ENCODE measurements around the gene NAA10.

NAA10 gene

GRCh38 chrX:153971450-153972367 lies 36.9 kb upstream of the NAA10 start, which contains the start of gene HCFC1:
HCFC1 (minus strand) TSS chrX:153971818; CDS start chrX:153970840, 978 bp downstream.
- no peaks in the 10 kb centered on the region for H3K27me3 ChIP-seq (ENCODE audit: control insufficient read depth in 1 of 2, insufficient read depth in 2 of 2, low read length in 2 of 2)
- H3K9me3 ChIP-seq (ENCODE audit: low read length) = peaks cover 4% of the 10 kb centered on the region
- H3K9ac ChIP-seq (ENCODE audit: low read length) = peak within 1 kb of the TSS; percentile 96
- peak within 1 kb of the TSS; percentile 93 to 94 for H3K4me3 ChIP-seq (ENCODE audit: low read depth in 1 of 2, low read length in 2 of 2)
- peak within 1 kb of the TSS; percentile 90 for H3K27ac ChIP-seq (ENCODE audit: low read depth, low read length)
- peaks cover 41% of the 10 kb centered on the region for H3K4me1 ChIP-seq (ENCODE audit: insufficient read depth, low read length)
- H3K36me3 ChIP-seq (ENCODE audit: insufficient read depth, low read length) = no peaks in the 10 kb centered on the region

- Histone ChIP-seq H3K36me3 (ENCODE audit: insufficient read depth, low read length) (no peaks in the 10 kb centered on the region), H3K27ac (ENCODE audit: low read depth, low read length) (peak overlapping the region; percentile 90), H3K4me3 (ENCODE audit: low read depth in 1 of 2, low read length in 2 of 2) (peak overlapping the region; percentile 93 to 94), H3K27me3 (ENCODE audit: control insufficient read depth in 1 of 2, insufficient read depth in 2 of 2, low read length in 2 of 2) (peaks cover 0 to 4% of the 10 kb centered on the region in 2 donors), H3K9ac (ENCODE audit: low read length) (peak overlapping the region; percentile 96), H3K4me1 (ENCODE audit: insufficient read depth, low read length) (peaks cover 47% of the 10 kb centered on the region), H3K9me3 (ENCODE audit: low read length) (peaks cover 4% of the 10 kb centered on the region)
These were observed 36.2 kb upstream of the NAA10 start for GRCh38 chrX:153971124-153971449.

GRCh38 chrX:153970357-153971123 lies 35.7 kb upstream of the NAA10 start:
- Histone ChIP-seq H3K27me3 (ENCODE audit: control insufficient read depth in 1 of 2, insufficient read depth in 2 of 2, low read length in 2 of 2) (peaks cover 0 to 8% of the 10 kb centered on the region in 2 donors), H3K9ac (ENCODE audit: low read length) (peak overlapping the region; percentile 96), H3K36me3 (ENCODE audit: insufficient read depth, low read length) (no peaks in the 10 kb centered on the region), H3K9me3 (ENCODE audit: low read length) (peaks cover 4% of the 10 kb centered on the region), H3K4me1 (ENCODE audit: insufficient read depth, low read length) (peaks cover 48% of the 10 kb centered on the region), H3K4me3 (ENCODE audit: low read depth in 1 of 2, low read length in 2 of 2) (peak overlapping the region; percentile 93 to 94), H3K27ac (ENCODE audit: low read depth, low read length) (peak overlapping the region; percentile 90)

GRCh38 chrX:153969904-153970356 lies 35.1 kb upstream of the NAA10 start:
- peaks cover 0 to 8% of the 10 kb centered on the region in 2 donors for H3K27me3 ChIP-seq (ENCODE audit: control insufficient read depth in 1 of 2, insufficient read depth in 2 of 2, low read length in 2 of 2)
- H3K27ac ChIP-seq (ENCODE audit: low read depth, low read length) = peak overlapping the region; percentile 85
- H3K9me3 ChIP-seq (ENCODE audit: low read length) = peaks cover 4% of the 10 kb centered on the region
- H3K36me3 ChIP-seq (ENCODE audit: insufficient read depth, low read length) = no peaks in the 10 kb centered on the region
- H3K9ac ChIP-seq (ENCODE audit: low read length) = peak overlapping the region; percentile 65
- peak overlapping the region; percentile 41 to 94 for H3K4me3 ChIP-seq (ENCODE audit: low read depth in 1 of 2, low read length in 2 of 2)
- peaks cover 48% of the 10 kb centered on the region for H3K4me1 ChIP-seq (ENCODE audit: insufficient read depth, low read length)

DNA sequence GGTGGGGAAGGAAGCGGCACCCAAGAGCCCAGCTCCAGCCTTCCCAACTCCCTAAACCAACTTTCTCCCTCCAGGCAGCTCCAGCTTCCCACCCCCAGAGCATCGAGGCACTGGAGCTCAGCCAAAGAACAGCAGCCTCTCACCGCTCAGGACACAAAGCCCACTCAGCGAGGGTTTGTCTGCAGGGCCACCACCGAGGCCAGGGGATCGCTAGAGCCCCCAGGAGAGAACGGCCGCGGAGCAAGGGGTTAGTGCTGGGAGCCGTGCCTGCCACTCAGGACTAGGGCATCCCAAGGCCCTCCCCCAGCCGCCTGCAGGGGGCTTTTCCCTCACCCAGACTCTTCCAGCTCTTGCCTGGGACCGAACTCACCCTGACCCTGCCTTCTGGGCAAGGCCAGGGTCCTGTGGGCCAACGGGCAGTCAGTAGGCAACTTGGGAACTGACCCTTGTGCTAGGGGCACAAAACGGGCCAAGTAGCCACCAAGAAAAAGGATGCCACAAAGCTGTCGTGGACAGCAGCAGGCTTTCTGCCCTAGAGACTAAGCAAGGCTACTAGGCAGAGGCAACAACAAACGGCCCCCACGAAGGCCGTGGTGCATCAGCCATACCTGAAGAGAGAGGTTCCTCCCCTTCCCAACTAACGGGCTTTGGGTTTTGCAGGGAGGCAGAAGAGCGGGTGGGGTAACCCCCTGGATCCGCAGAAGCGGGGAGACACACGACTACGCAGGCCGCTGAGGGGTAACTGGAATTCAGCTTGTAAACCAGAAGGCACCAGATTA lies 34.5 kb upstream of the NAA10 start:
- H3K9ac ChIP-seq (ENCODE audit: low read length) = peak overlapping the region; percentile 65
- peaks cover 0 to 8% of the 10 kb centered on the region in 2 donors for H3K27me3 ChIP-seq (ENCODE audit: control insufficient read depth in 1 of 2, insufficient read depth in 2 of 2, low read length in 2 of 2)
- H3K27ac ChIP-seq (ENCODE audit: low read depth, low read length) = peak overlapping the region; percentile 85
- peaks cover 45% of the 10 kb centered on the region for H3K4me1 ChIP-seq (ENCODE audit: insufficient read depth, low read length)
- peak overlapping the region; percentile 41 to 94 for H3K4me3 ChIP-seq (ENCODE audit: low read depth in 1 of 2, low read length in 2 of 2)
- peaks cover 4% of the 10 kb centered on the region for H3K9me3 ChIP-seq (ENCODE audit: low read length)
- no peaks in the 10 kb centered on the region for H3K36me3 ChIP-seq (ENCODE audit: insufficient read depth, low read length)

- H3K4me1 ChIP-seq (ENCODE audit: insufficient read depth, low read length) = peaks cover 39% of the 10 kb centered on the region
- no peak overlapping the region for H3K9ac ChIP-seq (ENCODE audit: low read length)
- peaks cover 4% of the 10 kb centered on the region for H3K9me3 ChIP-seq (ENCODE audit: low read length)
- peak overlapping the region; percentile 41 to 94 for H3K4me3 ChIP-seq (ENCODE audit: low read depth in 1 of 2, low read length in 2 of 2)
- H3K27ac ChIP-seq (ENCODE audit: low read depth, low read length) = peak overlapping the region; percentile 85
- H3K27me3 ChIP-seq (ENCODE audit: control insufficient read depth in 1 of 2, insufficient read depth in 2 of 2, low read length in 2 of 2) = peaks cover 0 to 8% of the 10 kb centered on the region in 2 donors
- H3K36me3 ChIP-seq (ENCODE audit: insufficient read depth, low read length) = peaks cover 4% of the 10 kb centered on the region
These were observed 33.9 kb upstream of the NAA10 start for GRCh38 chrX:153968754-153969124.

GRCh38 chrX:153968255-153968654 lies 33.4 kb upstream of the NAA10 start:
- H3K36me3 ChIP-seq (ENCODE audit: insufficient read depth, low read length) = peaks cover 9% of the 10 kb centered on the region
- peak overlapping the region; percentile 30 to 94 for H3K4me3 ChIP-seq (ENCODE audit: low read depth in 1 of 2, low read length in 2 of 2)
- H3K9ac ChIP-seq (ENCODE audit: low read length) = no peak overlapping the region
- H3K27me3 ChIP-seq (ENCODE audit: control insufficient read depth in 1 of 2, insufficient read depth in 2 of 2, low read length in 2 of 2) = peaks cover 0 to 8% of the 10 kb centered on the region in 2 donors
- H3K4me1 ChIP-seq (ENCODE audit: insufficient read depth, low read length) = peaks cover 35% of the 10 kb centered on the region
- peak overlapping the region; percentile 85 for H3K27ac ChIP-seq (ENCODE audit: low read depth, low read length)
- H3K9me3 ChIP-seq (ENCODE audit: low read length) = peaks cover 1% of the 10 kb centered on the region

- H3K27ac ChIP-seq (ENCODE audit: low read depth, low read length) = peak overlapping the region; percentile 85
- no peak overlapping the region for H3K4me3 ChIP-seq (ENCODE audit: low read depth in 1 of 2, low read length in 2 of 2)
- no peaks in the 10 kb centered on the region for H3K9me3 ChIP-seq (ENCODE audit: low read length)
- no peak overlapping the region for H3K9ac ChIP-seq (ENCODE audit: low read length)
- peaks cover 31% of the 10 kb centered on the region for H3K4me1 ChIP-seq (ENCODE audit: insufficient read depth, low read length)
- H3K36me3 ChIP-seq (ENCODE audit: insufficient read depth, low read length) = peaks cover 14% of the 10 kb centered on the region
- H3K27me3 ChIP-seq (ENCODE audit: control insufficient read depth in 1 of 2, insufficient read depth in 2 of 2, low read length in 2 of 2) = peaks cover 0 to 8% of the 10 kb centered on the region in 2 donors
These were observed 32.8 kb upstream of the NAA10 start for GRCh38 chrX:153967536-153968224.

- H3K4me1 ChIP-seq (ENCODE audit: insufficient read depth, low read length) = peaks cover 31% of the 10 kb centered on the region
- peak overlapping the region in 1 of 2 donors; percentile 8 for H3K4me3 ChIP-seq (ENCODE audit: low read depth in 1 of 2, low read length in 2 of 2)
- no peaks in the 10 kb centered on the region for H3K9me3 ChIP-seq (ENCODE audit: low read length)
- peaks cover 21% of the 10 kb centered on the region for H3K36me3 ChIP-seq (ENCODE audit: insufficient read depth, low read length)
- H3K9ac ChIP-seq (ENCODE audit: low read length) = no peak overlapping the region
- H3K27me3 ChIP-seq (ENCODE audit: control insufficient read depth in 1 of 2, insufficient read depth in 2 of 2, low read length in 2 of 2) = peaks cover 0 to 8% of the 10 kb centered on the region in 2 donors
- H3K27ac ChIP-seq (ENCODE audit: low read depth, low read length) = peak overlapping the region; percentile 35
These were observed 32.2 kb upstream of the NAA10 start for GRCh38 chrX:153966841-153967535.

- Histone ChIP-seq H3K4me1 (ENCODE audit: insufficient read depth, low read length) (peaks cover 31% of the 10 kb centered on the region), H3K36me3 (ENCODE audit: insufficient read depth, low read length) (peaks cover 28% of the 10 kb centered on the region), H3K9me3 (ENCODE audit: low read length) (no peaks in the 10 kb centered on the region), H3K9ac (ENCODE audit: low read length) (no peak overlapping the region), H3K4me3 (ENCODE audit: low read depth in 1 of 2, low read length in 2 of 2) (peak overlapping the region in 1 of 2 donors; percentile 8), H3K27ac (ENCODE audit: low read depth, low read length) (peak overlapping the region; percentile 35), H3K27me3 (ENCODE audit: control insufficient read depth in 1 of 2, insufficient read depth in 2 of 2, low read length in 2 of 2) (peaks cover 0 to 8% of the 10 kb centered on the region in 2 donors)
These were observed 31.4 kb upstream of the NAA10 start for GRCh38 chrX:153966283-153966688.
